ENCODE data around the gene TCEA3. TPM values are rescaled to one million over a fixed set of nuclear protein-coding genes. Genes with fewer than 3 reads are reported as not detected.

The TCEA3 gene
- total RNA-seq, 4 donors from 2014 or later: 39.5 to 49.1 (median 46.2) TPM

GRCh38 chr1:23341931-23342692 lies 82.4 kb downstream of the TCEA3 start:
- TF ChIP-seq CTCF (IDR thresholded peaks at IDR 0.05) (no peak), POLR2A (IDR thresholded peaks at IDR 0.05) (no peak)
- no peak overlapping the region for H3K4me3 ChIP-seq (ENCODE audit: low read depth, poor library complexity, severe bottlenecking)
- DNase-seq (ENCODE audit: low spot score in 2 of 2): no peak
- intact Hi-C loops (cut with DNase I; ENCODE audit: low total_unique reads): no loop called here
- WGBS, 2 donors: 6 to 7% methylated on average over 10 of the region's 10 CpGs

DNA sequence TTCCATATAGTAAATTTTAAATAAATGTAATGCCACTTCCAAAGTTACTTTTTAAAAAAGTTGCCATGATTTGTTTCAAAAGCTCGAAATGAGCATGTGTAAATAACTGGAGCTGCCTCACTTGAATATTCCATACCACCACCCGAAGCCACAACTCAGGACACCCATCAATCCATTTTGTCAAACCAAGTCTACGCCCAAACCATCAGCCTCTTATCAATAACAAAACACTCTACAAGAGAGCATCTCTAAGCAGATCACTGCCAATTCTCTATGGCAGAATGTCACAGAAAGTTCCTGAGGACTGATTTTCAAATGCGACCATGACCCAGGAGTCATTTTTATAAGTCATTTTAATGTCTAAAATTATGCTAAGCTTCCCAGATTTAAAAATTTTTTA lies 84.9 kb downstream of the TCEA3 start:
- TF ChIP-seq POLR2A (IDR thresholded peaks at IDR 0.05) (no peak), CTCF (IDR thresholded peaks at IDR 0.05) (no peak)
- intact Hi-C loops (cut with DNase I; ENCODE audit: low total_unique reads): no loop called here
- WGBS, 2 donors: 69 to 72% methylated on average over 4 of the region's 4 CpGs
- no peak for DNase-seq (ENCODE audit: low spot score in 2 of 2)
- no peak overlapping the region for H3K4me3 ChIP-seq (ENCODE audit: low read depth, poor library complexity, severe bottlenecking)

GRCh38 chr1:23337869-23338268 lies 86.7 kb downstream of the TCEA3 start:
- TF ChIP-seq POLR2A (IDR thresholded peaks at IDR 0.05) (no peak), CTCF (IDR thresholded peaks at IDR 0.05) (no peak)
- 79 to 81% methylated on average over 2 of the region's 2 CpGs for WGBS, 2 donors
- no peak overlapping the region for H3K4me3 ChIP-seq (ENCODE audit: low read depth, poor library complexity, severe bottlenecking)
- no peak for DNase-seq (ENCODE audit: low spot score in 2 of 2)
- intact Hi-C loops (cut with DNase I; ENCODE audit: low total_unique reads): no loop called here

DNA sequence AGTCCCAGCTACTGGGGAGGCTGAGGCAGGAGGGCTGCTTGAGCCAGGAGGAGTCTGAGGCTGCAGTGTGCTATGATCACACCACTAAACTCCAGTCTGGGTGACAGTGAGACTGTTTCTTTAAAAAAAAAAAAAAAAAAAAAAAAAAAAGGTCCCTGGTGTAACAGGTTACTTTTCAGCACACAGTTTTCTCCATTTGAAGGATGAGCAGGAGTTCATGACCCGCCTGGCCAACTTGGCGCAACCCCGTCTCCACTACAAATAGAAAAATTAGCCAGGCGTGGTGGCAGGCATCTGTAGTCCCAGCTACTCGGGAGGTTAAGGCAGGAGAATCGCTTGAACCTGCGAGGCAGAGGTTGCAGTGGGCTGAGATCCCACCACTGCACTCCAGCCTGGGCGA lies 92.8 kb downstream of the TCEA3 start:
- WGBS, 2 donors: 90 to 93% methylated on average over 8 of the region's 8 CpGs
- DNase-seq (ENCODE audit: low spot score in 2 of 2): no peak
- H3K4me3 ChIP-seq (ENCODE audit: low read depth, poor library complexity, severe bottlenecking): no peak overlapping the region
- intact Hi-C loops (cut with DNase I; ENCODE audit: low total_unique reads): no loop called here
- TF ChIP-seq POLR2A (IDR thresholded peaks at IDR 0.05) (no peak), CTCF (IDR thresholded peaks at IDR 0.05) (no peak)

Other genes starting within 250 kb of the TCEA3 start
- gene HTR1D, start 207.2 kb downstream of the TCEA3 start, total RNA-seq: not detected
- gene HNRNPR, start 80.5 kb downstream of the TCEA3 start, total RNA-seq: 10 to 100 TPM; 37.7 to 61.1 (median 55.0) TPM
- 10 to 100 TPM; 19.1 to 41.6 (median 32.8) TPM for gene ZNF436, start 54.9 kb downstream of the TCEA3 start, total RNA-seq
- 100 to 1,000 TPM; 103 to 114 (median 108) TPM for gene ASAP3, start 59.4 kb upstream of the TCEA3 start, total RNA-seq
- 10 to 100 TPM in 2 of 4 donors, 1 to 10 TPM in 2; 6.0 to 12.1 (median 9.0) TPM for gene E2F2, start 106.5 kb upstream of the TCEA3 start, total RNA-seq
- gene ID3, start 134.8 kb upstream of the TCEA3 start, total RNA-seq: 100 to 1,000 TPM in 3 of 4 donors, 10 to 100 TPM in 1; 81.2 to 209 (median 122) TPM